GM12891 (cell line): ENCODE results near the gene MTA3.
"Not testable (repeated sequence)": the region's sequence is repeated elsewhere in the genome, so short reads cannot be mapped to it uniquely, and the experiment has no call there.

ENCODE experiments used
- DNase-seq: peaks from one replicate; pipeline ENCODE4 v3.0.0; 2011; ENCODE audit warnings: low spot score; ENCODE audit not compliant: insufficient read length
- FAIRE-seq: peaks from 2 replicates; lab custom pipeline; 2011; peaks lifted over from hg19 to GRCh38; lab: Jason Lieb, UNC
- PAX5 ChIP-seq: IDR thresholded peaks from 2 replicates; pipeline ENCODE4 v1.6.1; 2011; ENCODE audit warnings: low read length, moderate library complexity, mild to moderate bottlenecking; ENCODE audit not compliant: insufficient read depth, severe bottlenecking
- POLR2A ChIP-seq: IDR thresholded peaks from 2 replicates; pipeline ENCODE4 v1.6.1; 2011; ENCODE audit warnings: low read depth, low read length, control low read depth
- POLR2AphosphoS5 ChIP-seq: IDR thresholded peaks from 2 replicates; pipeline ENCODE4 v1.6.1; 2011; ENCODE audit warnings: low read depth, low read length, control low read depth
- POU2F2 ChIP-seq: IDR thresholded peaks from 2 replicates; pipeline ENCODE4 v1.6.1; 2011; ENCODE audit warnings: low read depth, mild to moderate bottlenecking, control low read depth, low read length, moderate library complexity
- SPI1 ChIP-seq: IDR thresholded peaks from 2 replicates; pipeline ENCODE4 v1.6.1; 2011; ENCODE audit warnings: low read depth, low read length, control low read depth
- TAF1 ChIP-seq: IDR thresholded peaks from 2 replicates; pipeline ENCODE4 v1.6.1; 2011; ENCODE audit warnings: low read depth, low read length, control low read depth

The MTA3 gene

DNA sequence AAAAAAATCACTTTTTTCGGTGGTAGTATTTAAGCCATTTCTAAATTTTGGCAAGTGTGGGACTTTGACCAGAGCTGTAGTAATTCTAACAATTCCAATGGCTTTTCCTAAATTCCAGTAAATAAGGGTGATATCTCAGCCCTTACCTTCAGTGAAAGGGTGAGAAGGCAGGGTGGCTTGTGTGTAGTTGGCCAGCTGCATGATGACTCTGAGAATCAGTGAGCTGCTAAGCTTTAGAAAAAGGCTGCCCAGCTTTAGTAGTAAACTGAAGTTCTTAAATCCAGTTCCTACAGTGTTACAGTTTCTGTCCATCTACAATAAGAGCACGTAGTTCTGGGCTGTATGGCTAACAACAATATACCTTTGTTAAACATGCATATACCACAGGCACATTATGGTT, 153.5 kb downstream of the MTA3 start:
- TF ChIP-seq PAX5: no peak
- no peak for TF ChIP-seq TAF1
- TF ChIP-seq POLR2A: no peak
- TF ChIP-seq POLR2AphosphoS5: no peak
- TF ChIP-seq SPI1: no peak
- TF ChIP-seq POU2F2: no peak
- peak; percentile 43 for FAIRE-seq
- no peak for DNase-seq

DNA sequence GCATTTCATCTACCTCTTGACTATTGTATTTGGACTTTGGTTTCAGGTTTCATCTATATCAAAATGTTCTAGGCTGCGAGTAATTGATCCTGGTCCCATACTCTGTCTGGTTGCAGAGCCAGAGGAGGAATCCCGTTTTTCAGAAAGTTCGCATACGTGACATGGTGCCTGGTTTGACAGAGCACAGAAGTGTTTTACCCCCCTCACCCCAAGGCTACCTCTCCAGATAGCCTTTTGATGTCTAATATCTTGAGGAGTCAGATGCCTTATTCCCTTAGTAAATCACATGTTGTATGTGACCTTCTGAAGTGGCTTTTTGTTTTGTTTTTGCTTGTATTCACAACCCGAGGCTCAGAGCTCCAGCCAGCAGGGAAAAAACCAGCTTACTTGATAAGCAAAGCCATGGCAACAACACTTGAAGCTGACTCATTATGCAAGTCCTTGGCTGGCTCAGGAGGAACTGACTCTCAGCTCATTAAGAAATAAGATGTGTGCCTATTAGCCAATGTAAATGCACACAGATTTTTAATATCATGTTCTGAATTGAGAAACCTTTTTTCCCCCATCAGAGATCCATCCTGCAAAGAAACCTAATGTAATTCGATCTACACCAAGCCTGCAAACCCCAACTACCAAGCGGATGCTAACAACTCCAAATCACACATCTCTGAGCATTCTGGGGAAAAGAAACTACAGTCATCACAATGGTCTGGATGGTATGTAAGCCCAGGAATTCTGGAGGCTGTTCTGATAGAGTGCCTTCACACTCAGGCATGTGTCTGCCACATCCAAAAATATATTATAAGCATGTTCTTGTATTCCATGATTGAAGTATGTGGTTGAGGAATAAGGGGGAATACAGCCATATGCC, 154.1 kb downstream of the MTA3 start:
- FAIRE-seq (peak; percentile 72), DNase-seq (peak; percentile 18)
- TF ChIP-seq TAF1: no peak
- TF ChIP-seq PAX5: no peak
- no peak for TF ChIP-seq POLR2AphosphoS5
- no peak for TF ChIP-seq POLR2A
- peak; percentile 96 for TF ChIP-seq SPI1
- peak; percentile 81; the same call in 1 of the 2 replicates for TF ChIP-seq POU2F2

DNA sequence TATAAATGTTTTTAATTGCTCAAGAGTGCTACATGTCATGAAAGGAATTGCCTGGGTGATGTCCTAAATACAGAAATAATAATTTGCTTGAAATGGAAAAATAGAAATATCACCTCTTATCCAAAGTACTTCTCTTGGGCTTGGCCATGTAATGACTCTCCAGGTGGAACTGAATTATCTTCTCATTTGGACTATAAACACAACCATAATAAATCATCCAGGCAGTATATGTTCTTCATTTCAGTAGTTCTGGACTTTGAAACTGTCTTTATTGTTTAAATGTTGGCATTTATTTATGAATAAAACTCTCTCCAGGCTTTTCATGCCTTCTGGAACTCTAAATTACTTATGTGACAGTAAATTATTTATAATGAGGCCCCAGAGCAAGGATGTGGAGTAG, 155.0 kb downstream of the MTA3 start:
- DNase-seq (no peak), FAIRE-seq (no peak)
- TF ChIP-seq PAX5: no peak
- TF ChIP-seq POU2F2: no peak
- TF ChIP-seq POLR2A: no peak
- no peak for TF ChIP-seq SPI1

DNA sequence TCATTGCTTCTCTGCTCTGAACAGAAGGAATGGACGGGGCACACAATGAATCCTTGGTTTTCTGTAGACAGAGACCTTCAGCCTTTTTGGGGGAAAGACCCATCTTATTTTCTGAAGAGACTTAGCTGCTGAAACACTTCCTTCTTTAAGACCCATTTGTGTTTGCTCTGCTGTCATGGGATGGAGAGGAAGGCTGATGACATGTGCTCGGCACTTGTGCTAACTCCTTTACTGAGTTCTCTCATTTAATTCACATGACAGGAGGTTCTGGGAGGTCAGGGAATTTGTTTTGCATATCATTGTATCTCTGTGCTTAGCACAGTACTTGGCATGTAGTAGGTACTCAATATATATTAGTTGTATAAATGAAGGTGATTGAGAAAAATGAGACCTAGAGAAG, 156.5 kb downstream of the MTA3 start:
- TF ChIP-seq PAX5 (no peak), POLR2AphosphoS5 (no peak), SPI1 (no peak), POLR2A (no peak), POU2F2 (no peak), TAF1 (no peak)
- no peak for FAIRE-seq
- DNase-seq: no peak

DNA sequence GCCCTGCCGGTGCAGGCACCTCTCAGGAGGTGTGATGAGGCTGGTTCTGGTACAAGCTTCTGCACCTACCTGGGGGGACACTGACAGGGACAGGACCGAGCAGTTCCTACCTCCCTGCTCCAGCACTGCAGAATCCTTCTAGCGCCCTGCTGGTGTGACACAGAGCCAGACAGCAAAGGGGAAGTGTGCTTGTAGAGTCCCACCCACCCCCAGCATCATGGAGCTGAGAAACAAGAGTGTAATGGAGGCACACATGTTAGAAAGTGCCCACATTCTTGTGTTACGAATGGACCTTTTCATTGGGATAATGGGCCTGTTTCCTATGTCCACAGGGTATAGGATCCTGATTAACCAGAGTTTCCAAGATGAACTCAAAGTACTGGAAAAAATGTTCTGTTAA, 157.2 kb downstream of the MTA3 start:
- DNase-seq (no peak), FAIRE-seq (no peak)
- TF ChIP-seq SPI1: peak; percentile 69
- no peak for TF ChIP-seq POU2F2
- TF ChIP-seq POLR2AphosphoS5: no peak
- no peak for TF ChIP-seq TAF1
- no peak for TF ChIP-seq PAX5
- TF ChIP-seq POLR2A: no peak

DNA sequence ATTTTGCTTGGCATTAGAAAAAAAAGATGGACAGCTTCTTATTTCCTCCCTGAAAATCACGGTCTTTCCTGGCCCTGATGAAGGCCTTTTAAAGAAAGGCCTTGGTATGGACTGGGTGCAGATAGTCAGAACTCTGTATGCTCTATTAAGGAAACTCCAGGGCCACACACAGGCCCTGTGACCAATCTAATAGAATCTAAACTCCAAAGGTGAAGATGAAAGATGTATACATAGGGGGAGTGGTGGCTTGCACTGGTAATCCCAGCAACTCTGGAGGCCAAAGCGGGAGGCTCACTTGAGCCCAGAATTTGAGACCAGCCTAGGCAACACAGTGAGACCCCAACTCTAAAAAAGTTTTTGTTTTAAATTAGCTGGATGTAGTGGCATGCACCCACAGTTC, 158.2 kb downstream of the MTA3 start:
- FAIRE-seq (no peak), DNase-seq (no peak)
- TF ChIP-seq SPI1 (no peak), TAF1 (no peak), PAX5 (no peak), POLR2AphosphoS5 (no peak), POU2F2 (no peak), POLR2A (no peak)

DNA sequence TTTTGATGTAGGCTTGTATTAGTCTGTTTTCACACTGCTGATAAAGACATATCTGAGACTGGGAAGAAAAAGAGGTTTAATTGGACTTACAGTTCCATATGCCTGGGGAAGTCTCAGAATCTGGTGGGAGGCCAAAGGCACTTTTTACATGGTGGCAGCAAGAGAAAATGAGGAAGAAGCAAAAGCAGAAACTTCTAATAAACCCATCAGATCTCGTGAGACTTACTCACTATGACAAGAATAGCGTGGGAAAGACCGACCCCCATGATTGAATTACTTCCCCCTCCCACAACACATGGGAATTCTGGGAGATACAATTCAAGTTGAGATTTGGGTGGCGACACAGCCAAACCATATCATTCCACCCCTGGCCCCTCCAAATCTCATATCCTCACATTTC, 162.9 kb downstream of the MTA3 start:
- DNase-seq, FAIRE-seq: not testable (repeated sequence)

DNA sequence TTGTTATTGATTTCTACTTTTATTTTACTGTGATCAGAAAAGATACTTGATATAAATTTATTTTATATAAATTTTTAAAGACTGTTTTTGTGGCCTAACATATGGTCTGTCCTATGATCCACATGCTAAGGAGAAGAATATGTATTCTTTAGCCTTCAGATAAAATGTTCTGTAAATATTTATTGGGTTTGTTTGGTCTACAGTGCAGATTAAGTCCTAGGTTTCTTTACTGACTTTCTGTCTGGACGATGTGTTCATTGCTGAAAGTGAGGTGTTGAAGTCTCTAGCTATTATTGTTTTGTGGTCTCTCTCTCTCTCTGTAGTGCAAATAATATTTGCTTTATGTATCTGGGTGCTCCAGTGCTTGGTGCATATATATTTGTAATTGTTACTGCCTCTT, 165.4 kb downstream of the MTA3 start:
- TF ChIP-seq SPI1 (no peak), POLR2A (no peak), POU2F2 (no peak), PAX5 (no peak)
- FAIRE-seq: no peak
- DNase-seq: no peak

DNA sequence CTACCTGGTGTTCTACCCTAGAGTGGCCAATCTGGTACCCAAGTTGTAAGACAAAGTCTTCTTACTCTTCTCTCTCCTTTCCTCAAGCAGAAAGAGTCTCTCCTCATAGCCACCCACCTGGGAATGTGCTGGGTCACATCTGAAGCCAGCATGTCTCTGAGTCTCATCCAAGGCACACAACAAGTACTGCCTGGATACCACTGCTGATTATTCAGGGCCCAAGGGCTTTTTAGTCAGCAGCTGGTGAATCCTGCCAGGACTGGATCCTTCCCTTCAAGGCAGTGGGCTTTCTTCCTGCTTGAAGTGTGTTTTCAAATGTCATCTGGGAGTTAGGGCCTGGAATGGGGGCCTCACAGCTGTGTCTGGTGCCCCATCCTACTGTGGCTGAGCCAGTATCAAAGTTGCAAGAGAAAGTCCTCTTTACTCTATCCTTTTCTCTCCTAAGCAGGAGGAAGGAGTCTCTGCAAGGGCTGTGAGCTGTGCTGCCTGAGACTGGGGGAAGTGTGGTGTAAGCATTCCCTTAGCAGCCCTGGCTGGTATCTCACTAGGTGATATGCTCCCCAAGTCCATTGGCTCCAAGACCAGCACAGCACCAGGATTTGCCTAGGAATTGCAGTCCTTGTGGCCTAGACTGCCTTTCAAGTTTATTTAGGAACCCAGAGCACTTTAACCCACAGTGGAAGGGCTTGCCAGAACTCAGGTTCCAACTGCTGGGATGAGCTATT, 168.3 kb downstream of the MTA3 start:
- no peak for DNase-seq
- TF ChIP-seq POLR2A (no peak), POLR2AphosphoS5 (no peak), SPI1 (no peak), POU2F2 (no peak), TAF1 (no peak), PAX5 (no peak)
- no peak for FAIRE-seq

DNA sequence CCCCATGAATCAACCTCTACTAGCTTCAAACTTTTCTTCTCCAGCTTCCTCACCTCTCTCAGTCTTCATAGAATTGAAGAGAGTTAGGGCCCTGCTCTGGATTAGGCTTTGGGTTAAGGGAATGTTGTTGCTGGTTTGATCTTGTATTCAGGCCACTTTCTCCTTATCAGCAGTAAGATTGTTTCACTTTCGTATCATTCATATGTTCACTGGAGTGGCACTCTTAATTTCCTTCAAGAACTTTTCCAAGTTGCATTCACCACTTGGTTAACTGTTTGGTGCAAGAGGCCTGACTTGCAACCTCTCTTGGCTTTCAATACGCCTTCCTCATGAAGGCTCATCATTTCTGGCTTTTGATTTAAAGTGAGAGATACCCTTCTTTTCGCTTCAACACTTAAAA, 172.7 kb downstream of the MTA3 start:
- no peak for TF ChIP-seq POLR2A
- no peak for TF ChIP-seq POLR2AphosphoS5
- no peak for TF ChIP-seq TAF1
- no peak for TF ChIP-seq SPI1
- TF ChIP-seq POU2F2: no peak
- no peak for TF ChIP-seq PAX5
- FAIRE-seq: no peak
- no peak for DNase-seq
